Neuronal stem cell (in vitro differentiated cells): Measurements from ENCODE around the gene ZNF329. TPM values are rescaled to one million over a fixed set of nuclear protein-coding genes. Genes with fewer than 3 reads are reported as not detected.

Experiments used
- DNase-seq: peaks from one replicate; pipeline ENCODE4 v3.0.0-alpha.2; 2013; ENCODE audit warnings: low spot score
- H2AFZ ChIP-seq: one replicate; pipeline ENCODE4 v1.6.1; 2013; ENCODE audit warnings: mild to moderate bottlenecking, low read length, inconsistent platforms
- H2AK5ac ChIP-seq: 2 replicates; pipeline ENCODE4 v1.6.1; 2013; ENCODE audit warnings: low read depth, mild to moderate bottlenecking, inconsistent platforms, low read length, moderate library complexity, mixed read lengths
- H2BK120ac ChIP-seq: 2 replicates; pipeline ENCODE4 v1.6.1; 2013; ENCODE audit warnings: low read depth, mild to moderate bottlenecking, inconsistent platforms, low read length, moderate library complexity, mixed read lengths
- H2BK12ac ChIP-seq: one replicate; pipeline ENCODE4 v1.6.1; 2013; ENCODE audit warnings: low read length, inconsistent platforms
- H2BK15ac ChIP-seq: 2 replicates; pipeline ENCODE4 v1.6.1; 2013; ENCODE audit warnings: mild to moderate bottlenecking, low read length, inconsistent platforms, mixed read lengths
- H2BK5ac ChIP-seq: one replicate; pipeline ENCODE4 v1.6.1; 2013; ENCODE audit warnings: inconsistent platforms, mild to moderate bottlenecking, low read length, moderate library complexity
- H3K14ac ChIP-seq: one replicate; pipeline ENCODE4 v1.6.1; 2013; ENCODE audit warnings: low read length, inconsistent platforms
- H3K18ac ChIP-seq: 2 replicates; pipeline ENCODE4 v1.6.1; 2013; ENCODE audit warnings: low read length, inconsistent platforms
- H3K23ac ChIP-seq: 2 replicates; pipeline ENCODE4 v1.6.1; 2013; ENCODE audit warnings: low read depth, mild to moderate bottlenecking, mixed read lengths, low read length, inconsistent platforms; ENCODE audit not compliant: poor library complexity
- H3K27ac ChIP-seq: replicated peaks from 3 replicates; pipeline ENCODE4 v1.5.1; 2013; ENCODE audit warnings: low read length, inconsistent platforms
- H3K27me3 ChIP-seq, 3 experiments: 2 replicates each; pipeline ENCODE4 v1.6.1; 2013; ENCODE audit warnings: low read length in 3 of 3, mild to moderate bottlenecking in 2 of 3, inconsistent platforms in 1 of 3, low read depth in 1 of 3, mixed read lengths in 1 of 3, moderate library complexity in 1 of 3; ENCODE audit not compliant: control insufficient read depth in 3 of 3, insufficient read depth in 3 of 3
- H3K36me3 ChIP-seq, 2 donors: replicated peaks in 1 of 2; 2 replicates each; pipeline ENCODE4 v1.6.1; 2013; ENCODE audit warnings: low read length in 2 of 2; ENCODE audit not compliant: control insufficient read depth in 2 of 2, insufficient read depth in 2 of 2
- H3K4ac ChIP-seq: 2 replicates; pipeline ENCODE4 v1.6.1; 2013; ENCODE audit warnings: inconsistent platforms, mild to moderate bottlenecking, low read length, moderate library complexity
- H3K4me1 ChIP-seq, 2 donors: 1 replicate in 1 of 2; 2 replicates in 1 of 2; pipeline ENCODE4 v1.6.1; 2013; ENCODE audit warnings: low read length in 2 of 2, low read depth in 1 of 2; ENCODE audit not compliant: control insufficient read depth in 2 of 2, insufficient read depth in 1 of 2
- H3K4me2 ChIP-seq: one replicate; pipeline ENCODE4 v1.6.1; 2013; ENCODE audit warnings: mild to moderate bottlenecking, low read length, inconsistent platforms; ENCODE audit not compliant: insufficient read depth, poor library complexity, severe bottlenecking
- H3K4me3 ChIP-seq, 2 donors: 2 replicates each; pipeline ENCODE4 v1.5.1; 2013; ENCODE audit warnings: low read length in 2 of 2, mild to moderate bottlenecking in 2 of 2, inconsistent platforms in 1 of 2, moderate library complexity in 1 of 2
- H3K79me1 ChIP-seq: one replicate; pipeline ENCODE4 v1.6.1; 2013; ENCODE audit warnings: low read depth, mild to moderate bottlenecking, inconsistent platforms, low read length, moderate library complexity
- H3K9ac ChIP-seq: one replicate; pipeline ENCODE4 v1.6.1; 2013; ENCODE audit warnings: mild to moderate bottlenecking, low read depth, low read length, inconsistent platforms; ENCODE audit not compliant: poor library complexity
- H3K9me3 ChIP-seq, 2 donors: replicated peaks in 1 of 2; 2 replicates each; pipeline versions ENCODE3 to v1.6.1; 2013; ENCODE audit warnings: low read length in 2 of 2, mild to moderate bottlenecking in 2 of 2, inconsistent platforms in 1 of 2, low read depth in 1 of 2, mixed read lengths in 1 of 2, moderate library complexity in 1 of 2; ENCODE audit not compliant: control insufficient read depth in 2 of 2, insufficient read depth in 1 of 2
- H4K8ac ChIP-seq: one replicate; pipeline ENCODE4 v1.6.1; 2013; ENCODE audit warnings: low read depth, mild to moderate bottlenecking, inconsistent platforms, low read length, moderate library complexity
- H4K91ac ChIP-seq: one replicate; pipeline ENCODE4 v1.6.1; 2013; ENCODE audit warnings: low read length, low read depth, mild to moderate bottlenecking, inconsistent platforms; ENCODE audit not compliant: poor library complexity
- WGBS, 2 donors: extraction: QIAGEN DNeasy Blood & Tissue Kit; methylation state at CpG; one replicate each; pipeline ENCODE4 v1.1.7; 2013; ENCODE audit warnings: missing lambda C conversion rate in 2 of 2, mixed read lengths in 1 of 2; ENCODE audit not compliant: insufficient read length in 2 of 2, insufficient replicate concordance in 1 of 2; ENCODE audit errors: extremely low coverage in 2 of 2; 5-methylcytosine and 5-hydroxymethylcytosine counted together
- polyA plus RNA-seq, 2 experiments: library from polyadenylated mRNA; stranded (reverse); fragments of 200-250 nt; gene quantifications; one replicate each; pipeline ENCODE4 v1.2.3, GENCODE V29; 2013

ZNF329 gene
- 13.6 TPM for polyA plus RNA-seq (2013, experiment 1 of 2)
- 13.9 TPM for polyA plus RNA-seq (2013, experiment 2 of 2)

DNA sequence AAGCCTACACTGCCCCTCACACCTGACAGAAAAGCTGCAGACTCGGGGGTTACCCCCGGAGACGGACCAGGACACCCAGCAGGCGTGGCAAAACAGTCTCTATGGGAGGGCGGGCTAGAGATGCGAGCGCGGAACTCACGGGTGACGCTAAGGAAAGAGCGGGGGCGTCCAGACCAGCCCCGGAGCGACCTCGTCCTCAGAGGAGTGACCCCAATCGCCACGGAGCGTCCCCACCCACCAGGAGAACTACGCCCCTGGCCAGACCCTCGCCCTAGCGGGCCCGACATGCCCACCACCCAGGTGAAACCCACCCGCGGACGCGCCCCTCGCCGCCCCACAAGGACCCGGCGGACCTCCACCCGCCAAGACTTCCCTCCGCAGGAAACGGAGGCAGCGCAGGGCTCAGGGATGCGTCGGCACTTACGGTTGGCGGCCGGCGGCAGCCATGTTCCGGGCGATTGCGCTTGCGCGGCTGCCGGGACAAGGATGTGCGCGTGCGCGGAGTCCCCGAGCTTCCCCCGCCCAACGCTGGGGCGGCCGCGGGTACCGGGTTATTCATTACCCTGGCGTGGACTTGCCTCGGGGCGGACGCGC lies at the start of gene ZNF329:
Gene ZNF329, minus strand, starts transcription at position 462 of the 594 bp plus-strand sequence. CDS start 21,286 bp downstream, outside the sequence.
- H2BK5ac ChIP-seq: peak within 1 kb of the TSS; percentile 93
- peak within 1 kb of the TSS; percentile 72 for H3K4me2 ChIP-seq
- peak within 1 kb of the TSS; percentile 98 for H3K14ac ChIP-seq
- peak within 1 kb of the TSS; percentile 58 for H2BK12ac ChIP-seq
- H2BK120ac ChIP-seq: peak within 1 kb of the TSS; percentile 87
- peaks cover 0 to 3% of the 10 kb centered on the region in 2 donors for H3K4me1 ChIP-seq
- H4K91ac ChIP-seq: no peak within 1 kb of the TSS
- DNase-seq: peak; percentile 78
- H3K27ac ChIP-seq: peak within 1 kb of the TSS; percentile 83
- H2AFZ ChIP-seq: peak within 1 kb of the TSS; percentile 95
- peak within 1 kb of the TSS; percentile 97 for H3K23ac ChIP-seq
- H3K27me3 ChIP-seq: no peaks in the 10 kb centered on the region
- peak within 1 kb of the TSS; percentile 85 for H2BK15ac ChIP-seq
- no peak within 1 kb of the TSS for H3K4ac ChIP-seq
- peak within 1 kb of the TSS; percentile 97 for H3K18ac ChIP-seq
- H3K36me3 ChIP-seq: peaks cover 0 to 5% of the 10 kb centered on the region in 2 donors
- peaks cover 4% of the 10 kb centered on the region for H3K79me1 ChIP-seq
- H3K4me3 ChIP-seq: peak within 1 kb of the TSS; percentile 83 to 95
- H3K9me3 ChIP-seq: peaks cover 13 to 48% of the 10 kb centered on the region in 2 donors
- WGBS, 2 donors: no CpG with 5 or more reads among the region's 62 CpGs
- H2AK5ac ChIP-seq: peak within 1 kb of the TSS; percentile 76
- peak within 1 kb of the TSS; percentile 98 for H3K9ac ChIP-seq
- H4K8ac ChIP-seq: peak within 1 kb of the TSS; percentile 82

DNA sequence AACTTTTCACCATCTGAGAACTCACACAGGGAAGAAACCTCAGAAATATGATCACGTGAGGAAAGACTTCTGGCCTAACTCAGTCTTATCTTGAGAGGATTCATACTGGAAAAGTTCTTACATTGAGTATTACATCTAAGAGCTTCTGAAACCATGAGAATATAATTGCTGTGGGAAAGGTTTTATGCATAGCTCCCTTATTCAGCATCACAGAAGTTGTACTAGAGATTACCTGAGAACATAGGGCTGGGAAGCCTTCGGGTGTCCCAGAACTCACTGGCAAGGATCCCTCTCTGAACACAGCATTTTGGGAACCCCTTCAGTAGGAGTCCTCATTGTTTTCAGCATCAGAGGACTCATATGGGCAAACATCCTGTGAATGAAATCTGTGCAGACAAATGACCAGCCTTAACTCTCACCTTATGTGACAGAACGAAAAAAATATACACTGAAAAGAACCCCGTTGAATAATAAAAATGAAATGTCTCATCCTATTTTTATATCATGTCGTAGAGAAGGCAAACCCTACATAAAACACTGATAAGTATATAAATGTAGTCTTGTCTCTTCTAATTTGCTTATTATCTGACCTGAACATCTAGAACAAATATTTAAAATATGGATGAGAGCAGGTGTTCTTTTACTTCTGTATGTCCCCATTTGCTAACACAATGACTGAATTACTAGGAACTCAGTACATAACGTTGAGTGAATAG lies 46.5 kb upstream of the ZNF329 start:
- no peak overlapping the region for H3K14ac ChIP-seq
- H2BK5ac ChIP-seq: no peak overlapping the region
- no peak overlapping the region for H3K4me3 ChIP-seq
- peaks cover 57 to 98% of the 10 kb centered on the region in 2 donors for H3K36me3 ChIP-seq
- no peak overlapping the region for H2BK120ac ChIP-seq
- H2BK15ac ChIP-seq: no peak overlapping the region
- H3K4ac ChIP-seq: no peak overlapping the region
- no peaks in the 10 kb centered on the region for H3K27me3 ChIP-seq
- DNase-seq: no peak
- WGBS, 2 donors: no CpG with 5 or more reads among the region's 6 CpGs
- H3K23ac ChIP-seq: no peak overlapping the region
- H3K9ac ChIP-seq: no peak overlapping the region
- H2AK5ac ChIP-seq: no peak overlapping the region
- H2BK12ac ChIP-seq: no peak overlapping the region
- peaks cover 70 to 97% of the 10 kb centered on the region in 2 donors for H3K9me3 ChIP-seq
- no peak overlapping the region for H3K27ac ChIP-seq
- H4K8ac ChIP-seq: no peak overlapping the region
- no peak overlapping the region for H4K91ac ChIP-seq
- no peaks in the 10 kb centered on the region for H3K79me1 ChIP-seq
- H3K18ac ChIP-seq: no peak overlapping the region
- no peak overlapping the region for H3K4me2 ChIP-seq
- H2AFZ ChIP-seq: no peak overlapping the region
- H3K4me1 ChIP-seq: no peaks in the 10 kb centered on the region

DNA sequence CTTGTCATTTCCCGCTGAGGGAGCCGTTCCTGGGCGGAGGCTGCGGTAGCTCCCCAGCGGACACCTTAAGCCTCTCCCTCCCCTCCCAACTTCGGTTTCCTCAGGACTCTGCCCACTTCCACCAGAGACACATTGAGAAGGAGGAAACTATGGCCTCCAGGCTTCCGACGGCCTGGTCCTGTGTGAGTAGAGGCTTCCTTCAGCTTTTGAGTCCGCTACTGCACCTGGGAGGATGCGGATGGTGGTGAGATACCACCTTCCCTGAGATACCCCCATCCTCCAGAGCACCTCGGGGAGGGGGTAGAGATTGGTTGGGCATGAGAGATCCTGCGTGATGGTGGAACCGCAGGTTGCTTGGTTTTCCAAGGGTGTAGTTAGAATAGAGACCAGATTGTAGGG lies 33.2 kb upstream of the ZNF329 start:
- Histone ChIP-seq H3K36me3 (peaks cover 24 to 44% of the 10 kb centered on the region in 2 donors), H3K23ac (peak overlapping the region; percentile 97), H3K27ac (no peak overlapping the region), H4K8ac (no peak overlapping the region), H4K91ac (no peak overlapping the region), H3K4me1 (peaks cover 0 to 3% of the 10 kb centered on the region in 2 donors), H3K4me3 (peak overlapping the region; percentile 85 to 93), H3K9me3 (peaks cover 44 to 80% of the 10 kb centered on the region in 2 donors), H2AK5ac (peak overlapping the region; percentile 93), H3K9ac (peak overlapping the region; percentile 91), H3K4ac (peak overlapping the region; percentile 78), H2BK15ac (no peak overlapping the region), H2BK120ac (peak overlapping the region; percentile 88), H2AFZ (peak overlapping the region; percentile 95), H3K14ac (peak overlapping the region; percentile 77), H2BK5ac (peak overlapping the region; percentile 91), H3K27me3 (no peaks in the 10 kb centered on the region), H2BK12ac (no peak overlapping the region), H3K18ac (peak overlapping the region; percentile 98), H3K79me1 (peaks cover 7% of the 10 kb centered on the region), H3K4me2 (peak overlapping the region; percentile 54)
- no peak for DNase-seq
- WGBS, 2 donors: no CpG with 5 or more reads among the region's 13 CpGs
